ENCODE results near the gene TMEM151B. TPM values are rescaled to one million over a fixed set of nuclear protein-coding genes. Genes with fewer than 3 reads are reported as not detected.

Gene TMEM151B
- total and polyA plus RNA-seq, 2 of the 13 experiments (the other 11 are each of a cell fraction or from before 2014, with no cell fraction given) = not detected

GRCh38 chr6:44237813-44238433 lies 32.3 kb upstream of the TMEM151B start (continued):
- no peak for TF ChIP-seq TCF12 (IDR thresholded peaks at IDR 0.05)
- no peak for TF ChIP-seq TCF12 (CRISPR knock-in tag; IDR thresholded peaks at IDR 0.05)
- no peak for TF ChIP-seq XBP1 (CRISPR knock-in tag; IDR thresholded peaks at IDR 0.05)
- TF ChIP-seq, protein P1, sequence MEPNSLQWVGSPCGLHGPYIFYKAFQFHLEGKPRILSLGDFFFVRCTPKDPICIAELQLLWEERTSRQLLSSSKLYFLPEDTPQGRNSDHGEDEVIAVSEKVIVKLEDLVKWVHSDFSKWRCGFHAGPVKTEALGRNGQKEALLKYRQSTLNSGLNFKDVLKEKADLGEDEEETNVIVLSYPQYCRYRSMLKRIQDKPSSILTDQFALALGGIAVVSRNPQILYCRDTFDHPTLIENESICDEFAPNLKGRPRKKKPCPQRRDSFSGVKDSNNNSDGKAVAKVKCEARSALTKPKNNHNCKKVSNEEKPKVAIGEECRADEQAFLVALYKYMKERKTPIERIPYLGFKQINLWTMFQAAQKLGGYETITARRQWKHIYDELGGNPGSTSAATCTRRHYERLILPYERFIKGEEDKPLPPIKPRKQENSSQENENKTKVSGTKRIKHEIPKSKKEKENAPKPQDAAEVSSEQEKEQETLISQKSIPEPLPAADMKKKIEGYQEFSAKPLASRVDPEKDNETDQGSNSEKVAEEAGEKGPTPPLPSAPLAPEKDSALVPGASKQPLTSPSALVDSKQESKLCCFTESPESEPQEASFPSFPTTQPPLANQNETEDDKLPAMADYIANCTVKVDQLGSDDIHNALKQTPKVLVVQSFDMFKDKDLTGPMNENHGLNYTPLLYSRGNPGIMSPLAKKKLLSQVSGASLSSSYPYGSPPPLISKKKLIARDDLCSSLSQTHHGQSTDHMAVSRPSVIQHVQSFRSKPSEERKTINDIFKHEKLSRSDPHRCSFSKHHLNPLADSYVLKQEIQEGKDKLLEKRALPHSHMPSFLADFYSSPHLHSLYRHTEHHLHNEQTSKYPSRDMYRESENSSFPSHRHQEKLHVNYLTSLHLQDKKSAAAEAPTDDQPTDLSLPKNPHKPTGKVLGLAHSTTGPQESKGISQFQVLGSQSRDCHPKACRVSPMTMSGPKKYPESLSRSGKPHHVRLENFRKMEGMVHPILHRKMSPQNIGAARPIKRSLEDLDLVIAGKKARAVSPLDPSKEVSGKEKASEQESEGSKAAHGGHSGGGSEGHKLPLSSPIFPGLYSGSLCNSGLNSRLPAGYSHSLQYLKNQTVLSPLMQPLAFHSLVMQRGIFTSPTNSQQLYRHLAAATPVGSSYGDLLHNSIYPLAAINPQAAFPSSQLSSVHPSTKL (CRISPR knock-in tag; IDR thresholded peaks at IDR 0.05) = peak; percentile 48; the same call in 1 of the 2 replicates
- TF ChIP-seq, protein P2, sequence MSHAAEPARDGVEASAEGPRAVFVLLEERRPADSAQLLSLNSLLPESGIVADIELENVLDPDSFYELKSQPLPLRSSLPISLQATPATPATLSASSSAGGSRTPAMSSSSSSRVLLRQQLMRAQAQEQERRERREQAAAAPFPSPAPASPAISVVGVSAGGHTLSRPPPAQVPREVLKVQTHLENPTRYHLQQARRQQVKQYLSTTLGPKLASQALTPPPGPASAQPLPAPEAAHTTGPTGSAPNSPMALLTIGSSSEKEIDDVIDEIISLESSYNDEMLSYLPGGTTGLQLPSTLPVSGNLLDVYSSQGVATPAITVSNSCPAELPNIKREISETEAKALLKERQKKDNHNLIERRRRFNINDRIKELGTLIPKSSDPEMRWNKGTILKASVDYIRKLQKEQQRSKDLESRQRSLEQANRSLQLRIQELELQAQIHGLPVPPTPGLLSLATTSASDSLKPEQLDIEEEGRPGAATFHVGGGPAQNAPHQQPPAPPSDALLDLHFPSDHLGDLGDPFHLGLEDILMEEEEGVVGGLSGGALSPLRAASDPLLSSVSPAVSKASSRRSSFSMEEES (CRISPR knock-in tag; IDR thresholded peaks at IDR 0.05) = 0 out of 2 replicates have a peak, but pooled peaks have one; percentile 15
- TF ChIP-seq ZSCAN29 (CRISPR knock-in tag; conservative IDR thresholded peaks at IDR 0.05) = 0 out of 2 replicates have a peak, but pooled peaks have one; percentile 7
- TF ChIP-seq ZNF788 (CRISPR knock-in tag; IDR thresholded peaks at IDR 0.05; ENCODE audit: borderline replicate concordance) = no peak; the same call in 1 of the 2 replicates
- 0 out of 2 replicates have a peak, but pooled peaks have one; percentile 38 for TF ChIP-seq HOXA9 (CRISPR knock-in tag; IDR thresholded peaks at IDR 0.05; ENCODE audit: borderline replicate concordance)
- no peak; the same call in 1 of the 2 replicates for TF ChIP-seq MEIS1 (CRISPR knock-in tag; IDR thresholded peaks at IDR 0.05; ENCODE audit: borderline replicate concordance)
- no peak for TF ChIP-seq NFIC (IDR thresholded peaks at IDR 0.05; ENCODE audit: low read length)
- TF ChIP-seq, protein P3, sequence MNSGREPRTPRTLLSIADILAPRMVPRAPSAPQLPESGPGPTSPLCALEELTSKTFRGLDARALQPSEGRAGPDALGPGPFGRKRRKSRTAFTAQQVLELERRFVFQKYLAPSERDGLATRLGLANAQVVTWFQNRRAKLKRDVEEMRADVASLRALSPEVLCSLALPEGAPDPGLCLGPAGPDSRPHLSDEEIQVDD (CRISPR knock-in tag; IDR thresholded peaks at IDR 0.05; ENCODE audit: borderline replicate concordance) = no peak
- TF ChIP-seq ZNF17 (CRISPR knock-in tag; IDR thresholded peaks at IDR 0.05) = no peak
- 0 out of 2 replicates have a peak, but pooled peaks have one; percentile 62 for TF ChIP-seq ZNF678 (CRISPR knock-in tag; IDR thresholded peaks at IDR 0.05)
- TF ChIP-seq ZFYVE20 (CRISPR knock-in tag; IDR thresholded peaks at IDR 0.05; ENCODE audit: borderline replicate concordance, low read depth) = no peak
- no peak for TF ChIP-seq ZNF230 (CRISPR knock-in tag; IDR thresholded peaks at IDR 0.05)
- TF ChIP-seq, protein P4, sequence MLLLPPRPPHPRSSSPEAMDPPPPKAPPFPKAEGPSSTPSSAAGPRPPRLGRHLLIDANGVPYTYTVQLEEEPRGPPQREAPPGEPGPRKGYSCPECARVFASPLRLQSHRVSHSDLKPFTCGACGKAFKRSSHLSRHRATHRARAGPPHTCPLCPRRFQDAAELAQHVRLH (CRISPR knock-in tag; IDR thresholded peaks at IDR 0.05; ENCODE audit: borderline replicate concordance, low read depth) = peak; percentile 78
- TF ChIP-seq, protein P5, sequence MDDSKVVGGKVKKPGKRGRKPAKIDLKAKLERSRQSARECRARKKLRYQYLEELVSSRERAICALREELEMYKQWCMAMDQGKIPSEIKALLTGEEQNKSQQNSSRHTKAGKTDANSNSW (CRISPR knock-in tag; IDR thresholded peaks at IDR 0.05; ENCODE audit: borderline replicate concordance) = peak; percentile 85; the same call in 1 of the 2 replicates
- peak; percentile 33; the same call in 1 of the 2 replicates for TF ChIP-seq RNF2 (conservative IDR thresholded peaks at IDR 0.05; ENCODE audit: low read depth)
- TF ChIP-seq CHCHD3 (CRISPR knock-in tag; IDR thresholded peaks at IDR 0.05) = 0 out of 2 replicates have a peak, but pooled peaks have one; percentile 35
- no peak for TF ChIP-seq ZNF343 (CRISPR knock-in tag; IDR thresholded peaks at IDR 0.05)
- TF ChIP-seq NFE2L1 (CRISPR knock-in tag; IDR thresholded peaks at IDR 0.05; ENCODE audit: borderline replicate concordance) = no peak
- TF ChIP-seq HMG20A (CRISPR knock-in tag; IDR thresholded peaks at IDR 0.05; ENCODE audit: borderline replicate concordance) = no peak
- no peak for TF ChIP-seq HNRNPL (IDR thresholded peaks at IDR 0.05; ENCODE audit: low read depth, low read length)
- TF ChIP-seq ARHGAP35 (CRISPR knock-in tag; IDR thresholded peaks at IDR 0.05; ENCODE audit: borderline replicate concordance) = peak; percentile 81; the same call in 1 of the 2 replicates
- peak; percentile 82 for TF ChIP-seq RBFOX2 (IDR thresholded peaks at IDR 0.05; ENCODE audit: low read depth, low read length)

Data from HepG2 (cell line).